CD14-positive monocyte (primary cell): ENCODE data around the gene EML1. TPM values are rescaled to one million over a fixed set of nuclear protein-coding genes. Genes with fewer than 3 reads are reported as not detected.

Source experiments
- DNase-seq, 3 donors: peaks; one replicate each; pipeline ENCODE4 v3.0.0-alpha.2; 2011 to 2022
- H2AFZ ChIP-seq: 2 replicates; pipeline ENCODE4 v1.6.0; 2012; ENCODE audit warnings: mild to moderate bottlenecking, low read depth, low read length, inconsistent platforms; ENCODE audit not compliant: insufficient read depth, poor library complexity, severe bottlenecking
- H3K27ac ChIP-seq, 2 donors: 1 replicate in 1 of 2; 2 replicates in 1 of 2; pipeline ENCODE4 v1.5.1; 2012 to 2013; ENCODE audit warnings: low read length in 2 of 2, control low read depth in 1 of 2, inconsistent platforms in 1 of 2, low read depth in 1 of 2, mild to moderate bottlenecking in 1 of 2
- H3K27me3 ChIP-seq, 2 donors: one replicate each; pipeline versions ENCODE4 v1.6.0 to v1.6.1; 2011 to 2013; ENCODE audit warnings: low read length in 2 of 2; ENCODE audit not compliant: control insufficient read depth in 2 of 2, insufficient read depth in 2 of 2
- H3K36me3 ChIP-seq, 2 donors: replicated peaks in 1 of 2; 1 replicate in 1 of 2; 2 replicates in 1 of 2; pipeline versions ENCODE4 v1.5.1 to v1.6.1; 2012 to 2013; ENCODE audit warnings: low read length in 2 of 2, control low read depth in 1 of 2, inconsistent platforms in 1 of 2, mild to moderate bottlenecking in 1 of 2; ENCODE audit not compliant: insufficient read depth in 2 of 2, control insufficient read depth in 1 of 2
- H3K4me1 ChIP-seq, 2 donors: 1 replicate in 1 of 2; 2 replicates in 1 of 2; pipeline versions ENCODE4 v1.5.1 to v1.6.1; 2012 to 2013; ENCODE audit warnings: low read length in 2 of 2, control low read depth in 1 of 2, inconsistent platforms in 1 of 2, mild to moderate bottlenecking in 1 of 2, moderate library complexity in 1 of 2; ENCODE audit not compliant: insufficient read depth in 2 of 2, control insufficient read depth in 1 of 2
- H3K4me2 ChIP-seq: replicated peaks from 2 replicates; pipeline ENCODE3; 2012; ENCODE audit warnings: low read length, moderate library complexity, mild to moderate bottlenecking; ENCODE audit not compliant: poor library complexity, severe bottlenecking; ENCODE audit errors: extremely low read depth
- H3K4me3 ChIP-seq, 3 experiments: fragments of 200-600 bp in 1 of 3; sonication (generic) in 1 of 3; replicated peaks in 1 of 3; 1 replicate in 2 of 3; 2 replicates in 1 of 3; pipeline ENCODE4 v1.5.1; 2011 to 2013; ENCODE audit warnings: low read length in 3 of 3, mild to moderate bottlenecking in 3 of 3, control low read depth in 2 of 3, low read depth in 2 of 3, inconsistent platforms in 1 of 3, moderate library complexity in 1 of 3
- H3K79me2 ChIP-seq: 2 replicates; pipeline ENCODE4 v1.6.0; 2012; ENCODE audit warnings: mild to moderate bottlenecking, control low read depth, inconsistent platforms, low read length, moderate library complexity; ENCODE audit not compliant: insufficient read depth
- H3K9ac ChIP-seq: 2 replicates; pipeline ENCODE4 v1.6.0; 2017; ENCODE audit warnings: low read length, mild to moderate bottlenecking; ENCODE audit not compliant: insufficient read depth, poor library complexity, severe bottlenecking
- H3K9me3 ChIP-seq, 2 donors: replicated peaks in 1 of 2; 1 replicate in 1 of 2; 2 replicates in 1 of 2; pipeline versions ENCODE4 v1.5.1 to v1.6.1; 2012 to 2013; ENCODE audit warnings: low read length in 2 of 2, control low read depth in 1 of 2; ENCODE audit not compliant: control insufficient read depth in 1 of 2, insufficient read depth in 1 of 2
- H4K20me1 ChIP-seq: 2 replicates; pipeline ENCODE4 v1.6.0; 2012; ENCODE audit warnings: mild to moderate bottlenecking, low read length, control low read depth, moderate library complexity; ENCODE audit not compliant: insufficient read depth
- H3K27ac Mint-ChIP-seq, 7 donors: one replicate each; pipeline ENCODE4 v1.8.0; 2020; ENCODE audit warnings: mild to moderate bottlenecking in 7 of 7, mixed read lengths in 7 of 7, moderate library complexity in 6 of 7, inconsistent platforms in 2 of 7
- H3K27me3 Mint-ChIP-seq, 3 donors: one replicate each; pipeline ENCODE4 v1.8.0; 2021 to 2022; ENCODE audit warnings: low read depth in 3 of 3, mild to moderate bottlenecking in 3 of 3, mixed read lengths in 3 of 3, moderate library complexity in 3 of 3, inconsistent platforms in 1 of 3
- H3K36me3 Mint-ChIP-seq, 2 donors: one replicate each; pipeline ENCODE4 v1.8.0; 2020; ENCODE audit warnings: mixed read lengths in 2 of 2, inconsistent platforms in 1 of 2, mild to moderate bottlenecking in 1 of 2
- H3K4me1 Mint-ChIP-seq: one replicate; pipeline ENCODE4 v1.8.0; 2020; ENCODE audit warnings: mild to moderate bottlenecking, mixed read lengths
- H3K4me3 Mint-ChIP-seq, 2 donors: one replicate each; pipeline ENCODE4 v1.8.0; 2020; ENCODE audit warnings: mild to moderate bottlenecking in 2 of 2, mixed read lengths in 2 of 2, moderate library complexity in 1 of 2
- H3K9me3 Mint-ChIP-seq, 7 donors: one replicate each; pipeline ENCODE4 v1.8.0; 2020 to 2022; ENCODE audit warnings: mixed read lengths in 7 of 7, mild to moderate bottlenecking in 6 of 7, moderate library complexity in 6 of 7, inconsistent platforms in 2 of 7
- WGBS: methylation state at CpG from one replicate; pipeline ENCODE4 v1.1.5; 2013; ENCODE audit warnings: missing lambda C conversion rate; ENCODE audit not compliant: insufficient coverage; 5-methylcytosine and 5-hydroxymethylcytosine counted together
- intact Hi-C, 2 donors: fragments of 100-400 bp; cut with micrococcal nuclease; formaldehyde crosslinking; loops; one replicate each; pipeline versions ENCODE4 v1.15.0 to v1.15.1; 2023
- polyA plus RNA-seq, 3 donors: library from polyadenylated mRNA; depleted of rRNA in 1 of 3; unstranded in 2 of 3; stranded (reverse) in 1 of 3; fragments of 300-500 nt in 2 of 3; fragments of >200 nt in 1 of 3; fragmentation: Illumina TruSeq in 2 of 3; gene quantifications; 1 replicate in 2 of 3; 2 replicates in 1 of 3; pipeline ENCODE4 v1.2.3, GENCODE V29; 2012 to 2021
- TF ChIP-seq, protein P1 (sequence below): fragments of 200-600 bp; IDR thresholded peaks from one replicate; pipeline ENCODE4 v1.8.0; 2022; ENCODE audit warnings: antibody characterized with exemption, mild to moderate bottlenecking

EML1 gene
- polyA plus RNA-seq, 3 donors, result not detected

DNA sequence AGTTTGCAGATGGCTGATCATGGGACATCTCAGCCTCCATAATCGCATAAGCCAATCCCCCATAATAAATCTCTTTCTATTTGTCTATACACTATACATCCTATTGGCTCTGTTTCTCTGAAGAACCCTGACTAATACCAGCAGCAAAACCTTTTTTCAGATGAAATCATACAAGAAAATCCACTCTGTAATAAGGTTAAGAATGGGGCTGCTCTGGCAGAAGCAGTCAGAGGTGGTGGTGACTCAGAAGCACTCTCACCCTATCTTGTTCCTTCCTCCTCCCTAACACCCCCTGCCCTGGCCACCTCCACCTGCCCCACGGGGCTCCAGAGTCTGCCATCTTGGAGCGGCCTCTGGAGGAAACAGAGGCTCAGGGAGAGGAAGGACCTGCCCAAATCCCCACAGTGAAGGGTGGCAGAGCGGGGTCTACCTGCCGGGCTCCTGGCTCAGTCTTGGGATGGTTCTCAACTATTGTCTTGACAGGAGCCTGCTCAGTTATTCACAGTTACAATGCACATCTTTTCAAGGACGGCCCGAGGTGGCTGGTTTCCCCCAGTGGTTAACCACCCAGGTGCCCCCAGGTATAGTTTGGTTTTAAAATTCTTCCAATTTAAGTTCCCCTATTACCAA lies 162.7 kb downstream of the EML1 start:
- Histone ChIP-seq H3K27me3 (no peaks in the 10 kb centered on the region), H3K4me3 (no peak overlapping the region), H2AFZ (no peak overlapping the region), H3K27ac (no peak overlapping the region), H3K36me3 (no peaks in the 10 kb centered on the region), H3K4me2 (no peak overlapping the region), H4K20me1 (no peaks in the 10 kb centered on the region), H3K9me3 (no peaks in the 10 kb centered on the region), H3K79me2 (no peaks in the 10 kb centered on the region), H3K9ac (no peak overlapping the region), H3K4me1 (no peaks in the 10 kb centered on the region)
- DNase-seq, result no peak
- no peaks in the 10 kb centered on the region for H3K36me3 Mint-ChIP-seq
- TF ChIP-seq, protein P1, sequence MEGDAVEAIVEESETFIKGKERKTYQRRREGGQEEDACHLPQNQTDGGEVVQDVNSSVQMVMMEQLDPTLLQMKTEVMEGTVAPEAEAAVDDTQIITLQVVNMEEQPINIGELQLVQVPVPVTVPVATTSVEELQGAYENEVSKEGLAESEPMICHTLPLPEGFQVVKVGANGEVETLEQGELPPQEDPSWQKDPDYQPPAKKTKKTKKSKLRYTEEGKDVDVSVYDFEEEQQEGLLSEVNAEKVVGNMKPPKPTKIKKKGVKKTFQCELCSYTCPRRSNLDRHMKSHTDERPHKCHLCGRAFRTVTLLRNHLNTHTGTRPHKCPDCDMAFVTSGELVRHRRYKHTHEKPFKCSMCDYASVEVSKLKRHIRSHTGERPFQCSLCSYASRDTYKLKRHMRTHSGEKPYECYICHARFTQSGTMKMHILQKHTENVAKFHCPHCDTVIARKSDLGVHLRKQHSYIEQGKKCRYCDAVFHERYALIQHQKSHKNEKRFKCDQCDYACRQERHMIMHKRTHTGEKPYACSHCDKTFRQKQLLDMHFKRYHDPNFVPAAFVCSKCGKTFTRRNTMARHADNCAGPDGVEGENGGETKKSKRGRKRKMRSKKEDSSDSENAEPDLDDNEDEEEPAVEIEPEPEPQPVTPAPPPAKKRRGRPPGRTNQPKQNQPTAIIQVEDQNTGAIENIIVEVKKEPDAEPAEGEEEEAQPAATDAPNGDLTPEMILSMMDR, result no peak
- intact Hi-C loops, result no loop called here
- H3K9me3 Mint-ChIP-seq, result peaks cover 1 to 7% (median 5%) of the 10 kb centered on the region in 7 donors
- 97% methylated on average over 4 of the region's 7 CpGs for WGBS
- H3K27ac Mint-ChIP-seq, result no peak overlapping the region
- H3K4me1 Mint-ChIP-seq, result no peaks in the 10 kb centered on the region
- no peak overlapping the region for H3K4me3 Mint-ChIP-seq
- H3K27me3 Mint-ChIP-seq, result peaks cover 17 to 22% (median 22%) of the 10 kb centered on the region in 3 donors

- Mint-ChIP-seq H3K4me1 (no peaks in the 10 kb centered on the region), H3K27ac (no peak overlapping the region), H3K36me3 (no peaks in the 10 kb centered on the region), H3K9me3 (peaks cover 0 to 5% (median 2%) of the 10 kb centered on the region in 7 donors), H3K27me3 (peaks cover 19 to 37% (median 26%) of the 10 kb centered on the region in 3 donors), H3K4me3 (no peak overlapping the region)
- Histone ChIP-seq H3K27me3 (no peaks in the 10 kb centered on the region), H3K4me2 (no peak overlapping the region), H3K9me3 (no peaks in the 10 kb centered on the region), H3K79me2 (no peaks in the 10 kb centered on the region), H4K20me1 (no peaks in the 10 kb centered on the region), H3K4me1 (no peaks in the 10 kb centered on the region), H2AFZ (no peak overlapping the region), H3K36me3 (no peaks in the 10 kb centered on the region), H3K27ac (no peak overlapping the region), H3K9ac (no peak overlapping the region), H3K4me3 (no peak overlapping the region)
- no peak for DNase-seq
- intact Hi-C loops, result no loop called here
- WGBS, result 91% methylated on average over 6 of the region's 7 CpGs
- TF ChIP-seq, protein P1, result no peak
Measured at GRCh38 chr14:99958380-99958779, 165.2 kb downstream of the EML1 start.
